Left ventricle myocardium superior (tissue), 1 donor: ENCODE data around the gene RER1. TPM values are rescaled to one million over a fixed set of nuclear protein-coding genes. Genes with fewer than 3 reads are reported as not detected.
A peak's percentile ranks its signal among the peaks of the same experiment; 100 is the strongest.

ENCODE experiments used
- ATAC-seq: fragments of 200-7000 bp; cut with Tn5 transposase; one replicate; pipeline ENCODE4 v1.9.1; 2020; ENCODE audit warnings: mild to moderate bottlenecking, moderate library complexity
- DNase-seq: peaks from one replicate; pipeline ENCODE4 v3.0.0-alpha.2; 2020
- intact Hi-C: fragments of 100-400 bp; cut with micrococcal nuclease; formaldehyde crosslinking; loops from one replicate; pipeline ENCODE4 v1.11.0; 2022
- total RNA-seq: library from RNA; stranded (reverse); fragmentation: NEBNext Ultra II Directional; extraction: Animal tissue kit (Norgen Biotek cat#: 25700); gene quantifications from one replicate; pipeline ENCODE4 v1.2.1, GENCODE V29; 2021
- donor health status: DM: no; HTN: yes; CAD: no; lungs with severe emphysema.

Gene RER1
- total RNA-seq, 1 donor from 2014 or later = 98.1 TPM

DNA sequence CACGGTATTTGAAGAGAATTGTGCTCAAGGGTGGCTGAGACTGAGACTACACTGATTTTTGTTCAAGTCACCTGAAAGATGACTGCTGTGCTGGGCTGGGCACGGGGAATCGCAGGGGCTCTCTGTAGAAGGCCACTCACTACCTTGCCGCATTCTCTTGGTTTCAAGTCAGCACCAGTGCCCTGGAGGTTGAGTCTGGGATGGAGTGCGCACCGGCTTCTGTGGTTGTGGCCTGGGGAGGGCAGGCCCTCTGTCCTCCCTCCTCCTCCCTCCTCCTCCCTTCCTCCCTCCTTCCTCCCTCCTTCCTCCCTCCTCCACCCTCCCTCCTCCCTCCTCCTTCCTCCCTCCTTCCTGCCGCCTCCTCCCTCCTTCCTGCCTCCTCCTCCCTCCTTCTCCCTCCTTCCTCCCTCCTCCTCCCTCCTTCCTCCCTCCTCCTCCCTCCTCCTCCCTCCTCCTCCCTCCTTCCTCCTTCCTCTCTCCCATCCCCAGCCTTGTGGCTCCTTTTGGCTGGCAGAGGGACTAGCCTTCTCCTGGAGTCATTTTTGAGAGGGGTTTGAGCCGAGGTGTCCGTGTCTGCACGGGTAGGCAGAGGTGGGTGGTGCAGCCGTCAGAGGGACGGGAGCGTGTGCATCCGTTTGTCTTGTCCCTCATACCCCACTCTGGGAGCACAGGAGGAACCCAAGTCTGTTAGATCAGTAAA, 9.5 kb downstream of the RER1 start:
- DNase-seq (no peak), ATAC-seq (no peak)
- intact Hi-C loops = no loop called here

DNA sequence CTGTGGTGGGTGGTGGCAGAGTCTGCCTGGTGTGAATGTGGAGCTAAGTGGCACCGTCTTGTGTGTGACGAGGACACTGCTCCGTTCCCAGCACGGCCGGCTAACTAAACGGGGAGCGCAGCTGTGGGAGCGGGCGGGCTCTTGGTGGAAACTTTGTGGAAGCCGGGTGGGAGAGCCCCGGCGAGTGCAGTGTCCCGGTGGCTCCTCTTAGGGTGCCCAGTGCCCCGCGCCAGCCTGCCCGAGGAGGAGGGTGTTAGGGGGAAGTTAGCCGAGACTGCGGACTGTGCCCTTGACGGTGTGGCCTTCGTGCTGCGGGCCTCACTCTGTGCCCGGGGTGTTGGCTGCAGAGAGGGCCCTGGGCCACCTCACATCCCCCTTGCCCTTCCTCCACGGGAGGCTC, 10.8 kb downstream of the RER1 start:
- no peak for DNase-seq
- no peak for ATAC-seq
- intact Hi-C loops = no loop called here

DNA sequence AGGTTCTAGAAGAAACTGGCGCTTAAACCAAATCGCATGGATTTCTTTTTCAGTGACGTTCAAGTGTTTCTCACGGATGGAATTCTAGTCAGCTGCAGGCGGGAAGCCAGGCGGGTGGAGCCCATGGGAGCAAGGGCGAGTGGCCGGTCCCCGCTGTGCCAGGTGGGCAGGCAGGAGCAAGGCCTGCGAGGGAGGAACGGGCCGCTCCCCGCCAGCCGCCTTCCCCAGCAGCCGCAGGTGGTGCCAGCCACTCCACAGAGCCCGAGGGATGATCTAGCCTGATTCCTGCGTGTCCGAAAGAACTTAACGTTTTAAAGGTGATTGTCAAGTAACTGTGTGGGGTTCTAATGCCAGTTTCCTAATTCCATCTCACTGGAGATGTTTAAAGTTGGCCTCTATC, 11.6 kb downstream of the RER1 start:
- ATAC-seq (no peak), DNase-seq (no peak)
- intact Hi-C loops = no loop called here

DNA sequence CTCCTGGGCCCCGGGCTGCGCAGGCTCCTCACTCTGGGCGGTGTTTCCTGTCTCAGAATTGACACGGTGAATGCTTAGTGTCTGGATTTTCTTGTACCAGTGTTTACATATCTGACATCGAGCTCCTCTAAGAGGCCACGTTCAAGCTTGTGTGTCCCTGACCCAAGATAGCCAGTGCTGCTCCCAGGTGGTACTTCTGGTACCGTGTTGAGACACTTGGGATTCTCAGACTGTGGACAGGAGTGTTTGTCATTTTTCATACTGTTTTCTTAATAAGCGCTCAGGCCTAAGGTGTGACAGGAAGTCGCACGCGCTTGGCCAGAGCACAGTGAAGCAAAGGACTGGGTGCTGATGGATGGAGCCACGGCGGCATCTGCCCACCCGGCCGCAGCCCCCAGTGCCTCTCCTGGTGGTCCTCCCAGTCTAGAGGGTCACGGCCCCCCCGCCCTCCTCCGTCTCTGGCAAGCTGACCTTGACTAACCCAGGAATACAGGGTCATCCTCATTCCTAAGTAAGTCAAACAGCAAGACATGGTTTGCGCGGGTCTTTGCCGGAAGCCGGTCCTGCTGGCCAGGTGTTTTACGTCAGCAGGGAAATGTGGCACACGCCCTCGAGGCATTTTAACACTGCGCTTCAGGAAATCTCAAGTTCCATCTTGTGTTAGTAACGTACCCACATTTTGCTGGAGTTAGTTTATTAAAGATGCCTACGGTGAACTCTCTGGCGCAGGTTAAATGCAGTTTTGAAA, 12.7 kb downstream of the RER1 start:
- DNase-seq = no peak
- intact Hi-C loops = no loop called here
- ATAC-seq = no peak

DNA sequence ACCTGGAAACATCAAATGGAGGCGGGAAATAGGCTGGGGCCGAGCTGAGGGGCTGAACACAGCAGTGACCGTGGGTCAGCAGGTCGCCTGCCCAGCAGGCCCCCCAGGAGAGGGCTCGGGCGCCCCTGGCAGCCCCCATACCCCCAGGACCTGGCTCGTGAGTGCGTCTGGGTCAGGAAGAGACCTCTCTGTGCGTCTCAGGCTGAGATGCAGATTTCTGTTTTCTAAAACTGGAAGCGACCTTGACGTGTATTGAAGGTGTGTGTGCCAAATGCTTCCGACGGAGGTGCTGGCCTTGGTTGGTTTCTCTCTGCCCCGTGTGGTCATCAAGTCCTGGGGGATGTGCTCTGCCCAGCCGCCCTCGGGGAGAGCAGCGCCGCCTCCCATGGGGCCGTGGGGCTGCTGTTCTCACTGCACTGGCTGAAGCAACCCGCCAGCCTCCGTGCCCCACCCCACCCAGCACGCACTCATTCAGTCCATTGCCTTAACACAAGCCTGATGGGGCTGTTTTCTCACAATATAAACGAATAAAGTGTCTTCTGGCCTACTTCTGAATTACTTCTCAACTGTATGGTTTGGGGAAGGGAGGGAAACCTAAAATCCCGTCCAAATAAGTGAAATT, 13.4 kb downstream of the RER1 start:
- no peak for ATAC-seq
- DNase-seq = no peak
- intact Hi-C loops = no loop called here

DNA sequence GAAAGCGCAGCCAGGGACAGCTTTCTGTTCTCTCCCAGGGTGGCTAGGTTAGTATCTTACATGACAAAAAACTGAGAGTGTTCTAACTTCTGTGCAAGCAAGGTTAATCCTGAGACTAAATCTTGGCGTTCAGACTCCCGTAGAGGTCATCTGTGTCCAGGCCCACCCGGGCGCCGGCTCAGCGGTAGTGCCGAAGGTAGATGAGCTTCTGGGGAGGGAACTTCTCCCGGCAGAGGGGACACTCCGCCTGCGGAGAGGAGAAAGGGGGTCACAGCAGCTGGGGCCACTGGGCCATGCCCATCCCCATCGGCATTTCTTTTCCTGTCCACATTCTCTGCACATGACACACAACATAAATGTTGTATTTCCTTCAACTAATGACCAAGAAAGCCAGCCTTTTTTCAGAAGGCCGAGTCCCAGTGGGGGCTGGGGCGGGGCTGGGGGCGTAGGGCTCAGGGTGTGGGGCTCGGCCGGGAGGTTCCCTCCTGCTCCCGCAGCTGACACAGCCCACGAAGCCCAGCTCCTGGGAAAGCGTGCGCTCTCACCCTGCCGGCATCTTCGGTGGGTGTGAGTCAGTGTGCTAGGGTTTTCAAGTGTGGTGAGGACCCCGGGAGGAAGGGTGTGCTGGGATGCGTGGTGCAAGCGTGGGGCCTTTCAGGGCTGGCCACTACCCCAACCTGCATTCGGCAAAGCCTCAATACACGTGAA, 14.1 kb downstream of the RER1 start:
- DNase-seq (no peak), ATAC-seq (no peak)
- intact Hi-C loops = no loop called here

DNA sequence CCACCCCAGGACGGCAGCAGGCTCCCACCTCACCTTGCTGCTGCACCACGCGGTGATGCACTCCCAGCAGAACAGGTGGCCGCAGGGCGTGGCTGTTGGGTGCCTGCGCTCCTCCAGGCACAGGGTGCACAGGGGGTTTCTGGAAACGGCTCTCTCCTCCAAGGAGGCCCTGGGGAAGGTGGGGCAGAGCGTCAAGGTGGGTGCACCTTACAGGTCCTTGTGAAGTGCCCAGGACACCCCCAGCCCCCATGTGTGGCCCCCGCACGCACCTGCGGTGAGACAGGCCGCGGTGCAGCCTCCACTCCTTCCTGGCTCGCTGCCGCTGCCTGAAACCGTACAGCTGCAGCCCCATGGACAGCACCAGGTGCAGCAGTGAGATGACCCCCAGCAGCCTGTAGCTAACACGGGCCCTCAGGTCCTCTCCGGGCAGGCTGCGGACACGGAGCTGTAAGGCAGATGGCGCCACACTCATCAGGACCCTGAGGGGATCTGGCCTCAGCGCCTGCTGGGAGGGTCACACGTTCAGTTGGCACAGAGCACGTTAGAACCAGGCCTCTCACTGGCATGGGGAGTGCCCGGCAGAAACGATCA, 14.9 kb downstream of the RER1 start:
- ATAC-seq (no peak), DNase-seq (no peak)
- intact Hi-C loops = no loop called here

DNA sequence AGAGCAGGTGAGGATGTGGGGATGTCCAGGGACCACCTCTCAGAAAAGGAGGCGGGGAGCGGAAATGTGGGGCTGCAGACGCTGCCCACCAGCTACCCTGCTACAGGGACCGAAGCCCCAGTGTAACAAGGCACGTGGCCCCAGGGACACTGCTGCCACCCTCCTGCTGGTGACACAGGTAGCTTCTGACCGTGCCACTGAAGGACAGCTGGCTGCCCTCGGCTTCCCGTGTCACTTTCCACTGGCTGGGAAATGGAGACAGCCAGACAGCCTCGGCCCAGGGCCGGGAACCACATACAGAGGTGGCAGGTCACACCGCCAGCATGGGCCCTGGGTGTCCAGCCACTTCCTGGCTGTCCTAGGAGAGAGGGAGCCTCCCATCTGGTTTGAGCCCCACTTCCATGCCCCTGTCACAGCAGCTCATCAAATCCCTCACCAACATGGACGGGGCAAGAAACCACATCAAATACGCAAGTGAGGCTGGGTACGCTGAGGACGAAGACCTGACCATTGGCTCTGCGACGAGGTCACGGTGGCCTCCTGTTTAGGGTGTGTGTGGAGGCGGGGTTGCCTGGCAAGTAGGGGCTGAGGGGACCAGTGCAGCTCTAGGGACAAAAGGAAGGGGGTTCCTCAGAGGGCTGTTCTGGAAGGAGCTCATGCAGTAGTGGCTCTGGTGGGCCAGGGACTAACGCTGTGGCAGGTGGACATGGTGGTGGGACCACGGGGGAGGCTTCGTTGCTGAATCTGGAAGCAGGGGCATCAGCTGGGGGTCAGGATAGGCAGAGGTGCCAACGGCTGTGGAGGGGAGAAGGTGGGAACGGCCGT, 15.7 kb downstream of the RER1 start:
- DNase-seq (no peak), ATAC-seq (no peak)
- intact Hi-C loops = no loop called here

DNA sequence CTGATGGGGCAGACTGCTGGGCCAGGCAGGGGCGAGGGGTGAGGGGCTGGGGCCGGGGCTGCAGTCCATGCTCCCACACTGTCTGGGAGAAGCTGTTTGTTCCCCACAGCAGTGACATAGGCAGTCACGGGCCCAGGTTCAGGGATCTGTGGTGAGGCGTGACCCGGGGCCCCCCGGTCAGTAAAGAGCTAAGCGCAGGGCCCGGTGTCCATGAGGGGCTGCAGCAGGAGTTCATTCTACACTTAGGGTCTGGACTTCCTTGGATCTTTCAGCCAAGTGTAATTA, 16.3 kb downstream of the RER1 start:
- ATAC-seq (no peak), DNase-seq (no peak)
- intact Hi-C loops = no loop called here

DNA sequence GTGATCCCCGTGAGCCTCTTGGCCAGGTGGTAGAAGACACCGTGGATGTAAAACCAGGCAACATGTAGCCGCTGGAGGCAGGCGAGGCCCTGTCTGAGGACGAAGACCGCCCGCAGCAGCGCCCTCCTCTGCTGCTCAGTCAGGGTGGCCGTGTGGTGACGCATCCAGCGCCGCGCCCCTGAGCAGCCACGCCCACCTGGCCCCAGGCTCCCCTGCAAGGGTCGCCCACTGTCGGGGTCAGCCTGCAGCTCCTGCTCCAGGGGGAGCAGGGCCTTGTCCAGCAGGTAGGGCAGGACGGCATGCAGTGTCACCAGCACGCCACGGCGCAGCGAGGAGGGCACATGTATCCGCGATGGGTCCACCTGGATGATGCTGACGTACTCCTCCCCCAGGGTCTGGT, 16.8 kb downstream of the RER1 start:
- intact Hi-C loops = no loop called here
- DNase-seq (no peak), ATAC-seq (no peak)

DNA sequence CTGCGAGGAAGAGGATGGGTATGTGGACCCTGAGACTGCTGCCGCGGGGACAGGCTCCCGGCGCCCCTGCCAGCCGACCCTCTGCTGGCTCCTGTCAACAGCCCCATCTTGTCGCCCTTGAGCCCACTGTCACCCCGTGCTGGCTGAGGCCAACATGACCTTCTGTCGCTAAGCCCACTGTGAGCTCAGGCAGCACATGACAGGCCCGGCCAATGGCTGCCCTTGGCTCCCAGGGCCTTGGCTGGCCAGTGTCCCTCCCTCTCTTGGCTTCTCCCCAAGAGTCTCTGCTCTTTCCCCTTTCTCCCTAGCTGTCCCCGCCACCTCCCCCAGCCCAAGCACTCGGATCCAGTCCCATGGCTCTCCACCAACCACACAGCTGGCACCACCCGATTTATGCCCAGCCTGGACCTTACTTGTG, 17.2 kb downstream of the RER1 start:
- no peak for DNase-seq
- intact Hi-C loops = no loop called here
- peak; percentile 12 for ATAC-seq

DNA sequence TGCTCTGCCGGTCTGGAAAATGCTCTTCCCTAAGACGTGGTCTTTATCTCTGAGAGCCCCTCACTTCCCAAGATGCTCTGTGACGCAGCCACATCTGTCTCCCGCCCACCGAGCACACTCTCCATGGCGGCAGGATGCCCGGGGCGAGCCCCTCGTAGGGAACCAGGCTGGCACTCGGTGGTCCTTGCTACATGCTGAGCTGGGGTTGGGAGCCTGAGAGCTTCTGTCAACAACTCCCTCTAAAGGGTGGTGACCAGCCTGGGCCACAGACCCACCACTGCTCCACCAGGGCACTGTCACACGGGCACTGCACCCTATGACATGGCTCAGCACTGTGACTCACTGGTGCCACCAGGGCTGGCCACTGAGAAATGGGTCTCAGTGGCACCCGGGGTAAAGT, 18.1 kb downstream of the RER1 start:
- DNase-seq (no peak), ATAC-seq (no peak)
- intact Hi-C loops = no loop called here

DNA sequence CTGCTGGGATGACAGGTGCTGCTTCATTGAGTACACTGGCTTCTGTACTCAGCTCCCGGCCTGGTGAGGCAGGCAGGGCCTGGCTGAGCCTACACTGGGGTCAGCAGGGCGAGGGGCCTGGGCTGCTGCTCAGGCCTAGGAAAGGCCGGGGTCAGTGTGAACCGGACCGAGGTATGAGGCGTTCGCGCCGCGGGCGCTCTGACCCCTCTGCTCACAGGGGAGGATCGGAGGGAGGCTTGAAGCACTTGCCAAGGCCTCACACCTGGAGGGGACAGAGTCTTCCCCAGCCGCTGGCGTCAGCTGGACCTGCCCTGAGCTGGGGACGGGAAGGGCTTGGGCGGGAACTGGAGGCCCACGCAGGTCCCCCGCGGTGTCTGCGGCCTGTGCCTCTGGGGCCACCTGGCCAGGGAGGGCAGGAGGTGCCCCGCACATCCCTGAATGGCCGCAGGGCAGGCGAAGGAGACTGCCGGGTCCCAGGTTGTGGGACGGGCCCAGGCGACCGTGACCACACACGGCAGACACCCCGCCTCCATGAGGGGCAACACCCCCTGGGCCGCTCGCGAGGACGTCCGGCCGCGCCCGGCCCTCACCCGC, 20.3 kb downstream of the RER1 start:
- intact Hi-C loops = no loop called here
- DNase-seq = no peak
- ATAC-seq = peak; percentile 19

DNA sequence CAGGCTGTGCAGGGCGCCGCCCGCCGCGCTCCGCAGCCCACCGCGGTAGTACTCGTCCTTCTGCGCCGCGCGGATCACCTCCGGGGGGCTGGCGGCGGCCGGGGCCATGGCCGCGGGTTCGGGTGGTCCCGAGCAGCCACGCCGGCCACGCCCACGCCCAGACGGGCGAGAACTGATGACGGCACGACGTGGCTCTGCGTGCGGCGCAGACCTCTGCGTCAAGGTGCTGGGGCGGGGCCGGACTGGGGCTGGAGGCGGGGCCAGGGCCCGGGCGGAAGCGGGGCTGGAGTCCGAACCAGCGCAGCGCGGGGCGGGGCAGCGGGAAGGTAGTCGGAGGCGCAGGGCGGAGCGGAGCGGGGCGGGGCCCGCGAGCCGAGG, 20.7 kb downstream of the RER1 start, which contains the start of gene PEX10:
TSS of gene PEX10 (minus strand) at position 170 of the 378 bp plus-strand sequence. CDS start at position 108, 62 bp downstream.
- DNase-seq (peak; percentile 99), ATAC-seq (peak; percentile 95)
- intact Hi-C loops = no loop called here

DNA sequence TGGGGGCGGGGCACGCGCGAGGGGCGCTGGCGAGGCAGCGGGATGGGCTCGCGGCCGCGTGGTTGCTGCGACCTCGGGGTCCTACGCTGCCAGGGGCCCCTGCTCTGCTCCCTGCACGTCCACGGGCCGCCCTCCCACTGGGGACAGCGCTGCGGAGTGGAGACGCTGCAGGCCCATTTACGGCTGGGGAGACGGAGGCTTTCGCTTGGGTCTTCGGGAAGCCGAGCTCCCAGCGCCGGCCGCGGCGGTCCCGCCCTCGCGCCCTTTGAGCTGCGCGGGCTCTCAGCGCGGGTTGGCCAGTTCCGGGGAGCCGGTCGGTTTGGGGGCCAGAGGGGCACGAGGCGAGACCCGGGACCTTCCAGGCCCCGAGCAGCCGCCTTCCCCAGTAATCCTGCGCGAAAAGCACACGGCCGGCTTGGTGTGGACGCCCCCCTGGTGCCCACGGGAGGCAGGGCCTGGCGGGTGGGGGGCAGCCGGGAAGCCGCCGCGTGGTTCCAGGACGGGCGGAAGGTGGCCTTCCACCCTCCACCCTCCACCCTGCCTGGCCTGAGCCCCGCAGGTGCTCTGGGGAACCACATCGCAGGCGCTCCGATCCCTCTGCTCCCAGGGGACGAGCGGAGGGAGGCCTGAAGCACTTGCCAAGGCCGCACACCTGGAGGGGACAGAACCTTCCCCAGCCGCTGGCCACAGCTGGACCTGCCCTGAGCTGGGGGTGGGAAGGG, 21.3 kb downstream of the RER1 start:
- no peak for DNase-seq
- intact Hi-C loops = no loop called here

DNA sequence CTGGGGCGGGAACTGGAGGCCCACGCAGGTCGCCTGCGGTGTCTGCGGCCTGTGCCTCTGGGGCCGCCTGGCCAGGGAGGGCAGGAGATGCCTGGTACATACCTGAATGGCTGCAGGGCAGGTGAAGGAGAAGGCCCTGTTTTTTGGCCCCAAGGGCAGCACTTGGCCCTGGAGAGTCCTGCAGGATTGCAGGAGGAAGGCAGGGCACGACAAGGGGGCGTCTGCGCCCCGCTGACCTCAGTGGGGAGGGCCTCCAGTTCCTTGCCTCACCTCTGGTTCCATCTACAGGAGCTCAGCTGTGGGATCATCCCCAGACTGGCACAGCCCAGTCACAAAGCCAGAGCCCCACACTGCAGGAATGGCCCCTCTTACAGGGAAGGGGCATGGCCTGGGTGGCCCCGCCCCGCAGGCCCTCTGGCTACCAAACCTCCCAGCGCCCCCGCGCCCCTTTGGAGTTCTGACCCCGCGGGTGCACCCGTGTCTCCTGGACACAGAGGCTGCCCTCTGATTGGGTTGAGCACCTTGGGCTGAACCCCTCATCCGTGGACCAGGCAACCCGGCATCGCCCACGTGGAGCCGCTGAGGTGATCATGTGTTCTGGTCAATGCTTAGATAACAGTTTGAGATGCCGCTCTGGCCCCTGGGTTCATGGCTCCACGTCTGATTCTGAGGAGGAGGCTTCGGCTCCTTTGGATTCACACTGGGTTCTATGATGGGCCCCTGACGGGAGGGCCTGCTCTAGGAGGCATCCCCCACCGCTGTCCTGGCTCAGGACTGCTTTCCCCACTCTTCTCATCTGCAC, 22.1 kb downstream of the RER1 start:
- intact Hi-C loops = no loop called here
- DNase-seq (no peak), ATAC-seq (no peak)

More for the DNA sequence above, 21.3 kb downstream of the RER1 start:
- peak; percentile 40 for ATAC-seq

DNA sequence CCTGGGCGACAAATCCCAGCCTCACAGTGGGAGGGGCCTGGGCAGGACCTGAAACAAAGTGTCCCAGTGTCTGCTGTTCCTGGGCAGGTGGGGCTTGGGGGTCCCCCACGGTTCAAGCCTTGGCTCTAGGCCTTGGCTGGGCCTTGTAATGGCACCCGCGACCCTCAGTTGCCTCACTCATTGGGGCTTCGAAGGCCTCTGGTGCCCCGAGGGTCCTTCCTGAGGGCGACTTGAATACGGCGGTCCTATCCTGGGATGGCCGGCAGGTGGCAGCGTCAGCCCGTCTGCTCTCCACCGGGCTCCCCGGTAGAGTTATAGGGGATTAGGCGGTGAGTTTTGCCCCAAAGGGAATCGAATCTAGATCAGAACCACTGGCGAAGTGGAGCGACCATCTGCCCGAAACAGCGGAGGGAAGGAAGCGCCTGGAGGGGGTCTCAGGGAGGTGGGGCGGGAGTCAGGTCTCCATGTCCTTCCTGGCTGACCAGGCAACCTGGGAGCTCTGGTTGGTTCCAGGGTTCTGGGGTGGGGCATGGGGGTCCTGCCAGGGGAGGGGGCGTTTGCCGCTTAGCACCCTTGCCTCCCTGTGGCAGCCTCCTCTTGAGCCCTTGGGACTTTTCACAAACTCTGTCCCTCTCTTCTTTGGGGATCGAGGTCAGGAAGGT, 22.8 kb downstream of the RER1 start:
- DNase-seq = peak; percentile 83
- intact Hi-C loops = no loop called here
- peak; percentile 35 for ATAC-seq
